GM19025 (cell line): Measurements from ENCODE around the gene LRRC56.

Source experiments
- ATAC-seq: cut with Tn5 transposase; IDR thresholded peaks from one replicate; pipeline ENCODE4 v1.9.1; 2021; ENCODE audit warnings: mild to moderate bottlenecking, low read depth, moderate library complexity; ENCODE audit not compliant: unreplicated experiment

LRRC56 gene

DNA sequence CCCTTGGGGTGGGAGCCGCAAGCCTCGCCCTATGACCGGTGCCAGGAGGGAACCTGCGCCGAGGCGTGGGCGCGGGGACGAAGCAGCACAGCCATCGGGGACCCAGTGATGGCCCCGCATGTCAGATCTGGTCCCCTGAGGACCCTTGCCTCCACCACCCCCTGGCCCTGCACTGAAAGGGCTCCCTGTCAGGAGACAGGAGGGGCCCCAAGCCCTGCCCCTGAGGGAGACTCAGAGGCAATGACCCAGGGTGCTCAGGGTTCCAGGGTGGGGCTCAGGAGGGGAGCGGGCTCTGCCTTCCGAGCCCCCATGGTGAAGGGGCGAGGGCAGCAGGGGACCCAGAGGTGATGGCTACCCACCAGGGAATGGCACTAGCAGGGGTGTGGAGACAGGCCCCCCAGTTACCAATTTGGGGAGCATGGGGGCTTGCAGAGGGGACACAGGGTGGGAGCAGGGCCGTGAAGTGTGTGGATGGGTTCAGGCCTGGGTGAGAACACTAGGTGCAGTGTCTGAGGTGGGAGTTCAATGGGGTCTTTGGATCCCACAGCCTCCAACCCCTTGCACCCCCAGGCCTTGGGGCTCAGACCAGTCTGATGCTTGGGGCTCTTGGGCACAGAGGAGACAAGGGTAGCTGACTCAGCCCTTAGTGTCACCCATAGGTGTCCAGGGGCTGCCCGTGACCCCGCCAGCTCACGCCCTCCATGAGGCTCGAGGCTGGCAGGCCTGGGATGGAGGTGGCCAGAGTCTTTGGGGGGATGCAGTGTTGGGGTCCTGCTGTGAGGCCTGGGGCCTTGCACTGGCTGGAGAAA, 499 bp downstream of the LRRC56 start:
- no peak for ATAC-seq

DNA sequence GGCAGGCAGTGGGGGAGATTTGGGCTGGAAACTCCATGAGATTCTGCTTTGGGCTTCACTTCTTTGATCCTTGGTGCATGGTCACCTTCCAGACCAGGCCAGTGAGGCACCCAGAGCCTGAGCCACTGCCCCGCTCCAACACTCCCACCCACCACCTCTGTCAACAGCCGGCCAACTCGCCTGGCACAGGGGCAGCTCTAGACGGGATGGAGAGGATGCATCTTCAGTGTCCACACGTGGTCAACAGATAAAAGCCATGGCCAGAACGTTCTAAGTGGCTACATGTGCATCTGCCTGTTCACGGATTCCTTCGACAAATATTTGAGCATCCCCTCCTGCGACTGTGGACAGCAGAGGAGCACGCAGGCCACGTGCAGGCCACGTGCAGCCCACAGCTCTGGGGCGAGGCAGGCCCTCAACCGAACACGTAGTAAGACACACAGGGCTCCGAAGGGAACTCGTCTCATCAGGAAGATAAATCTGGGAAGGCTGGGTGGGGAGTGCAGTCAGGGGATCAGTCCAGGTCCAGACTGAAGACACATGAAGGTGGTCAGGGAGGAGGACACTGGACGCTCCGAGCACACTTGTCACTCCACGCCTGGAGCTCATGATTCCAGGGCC, 1.2 kb downstream of the LRRC56 start:
- ATAC-seq = no peak

DNA sequence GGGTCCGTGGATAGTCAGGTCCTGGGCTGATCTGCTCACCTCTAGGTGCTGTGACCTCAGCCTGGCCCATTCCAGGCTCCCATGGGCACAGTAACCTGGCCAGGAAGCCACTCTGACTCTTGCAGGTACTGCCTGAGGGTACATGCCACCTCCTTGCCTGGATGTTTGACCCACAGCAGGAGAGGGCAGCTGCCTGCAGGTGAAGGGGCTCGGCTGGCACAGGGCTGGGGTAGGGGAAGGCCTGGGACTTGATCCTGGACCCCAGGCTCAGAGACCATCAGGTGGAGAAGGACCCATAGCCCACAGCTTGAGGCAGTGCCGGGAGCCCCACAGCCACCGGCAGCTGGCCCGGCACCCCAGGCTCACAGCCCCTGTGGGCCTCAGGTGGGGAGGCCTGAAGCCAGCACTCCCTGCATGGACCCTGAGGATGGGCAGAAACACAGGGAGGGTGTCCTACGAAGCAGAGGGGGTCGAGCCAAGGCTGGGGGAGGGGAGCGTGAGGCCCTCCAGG, 2.7 kb downstream of the LRRC56 start:
- ATAC-seq = no peak

DNA sequence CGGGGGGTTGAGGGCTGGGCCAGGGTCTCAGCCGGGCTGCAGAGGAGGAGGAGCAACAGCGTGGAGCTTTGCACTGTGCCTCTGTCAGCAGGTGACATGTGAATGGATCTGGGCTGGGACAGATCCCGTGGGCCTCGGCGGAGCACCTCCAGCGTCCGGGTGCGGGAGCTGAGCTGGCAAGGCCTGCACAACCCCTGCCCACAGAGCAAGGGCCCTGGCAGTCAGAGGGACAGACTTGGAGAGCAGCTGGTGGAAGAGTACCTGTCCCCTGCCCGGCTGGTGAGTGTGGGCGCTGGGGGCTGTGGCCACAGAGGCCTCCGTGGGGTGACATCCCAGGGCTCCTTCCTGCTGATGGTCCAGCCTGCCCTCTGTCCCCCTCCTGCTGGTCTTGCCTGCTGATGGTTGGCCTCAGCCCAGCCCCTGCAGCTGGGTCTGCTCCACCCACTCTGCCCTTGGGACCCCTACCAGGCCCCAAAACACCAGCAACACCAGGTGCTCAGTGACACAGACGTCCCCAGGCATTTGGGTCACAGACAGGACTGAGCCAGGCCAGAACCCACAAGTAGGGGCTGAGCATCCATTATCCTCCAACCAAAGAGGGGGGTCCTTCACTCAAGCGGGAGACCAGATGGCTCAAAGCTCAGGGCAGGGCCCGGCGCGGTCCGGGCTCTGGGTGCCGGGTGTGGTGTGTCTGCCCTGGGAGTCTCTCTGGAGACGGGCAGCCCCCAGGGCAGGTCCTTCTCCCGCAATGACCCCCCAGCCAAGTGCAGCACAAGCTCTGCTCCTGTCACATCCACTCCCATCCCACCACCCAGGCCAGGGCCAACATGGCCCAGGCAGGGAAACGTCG, 3.5 kb downstream of the LRRC56 start:
- ATAC-seq = no peak

DNA sequence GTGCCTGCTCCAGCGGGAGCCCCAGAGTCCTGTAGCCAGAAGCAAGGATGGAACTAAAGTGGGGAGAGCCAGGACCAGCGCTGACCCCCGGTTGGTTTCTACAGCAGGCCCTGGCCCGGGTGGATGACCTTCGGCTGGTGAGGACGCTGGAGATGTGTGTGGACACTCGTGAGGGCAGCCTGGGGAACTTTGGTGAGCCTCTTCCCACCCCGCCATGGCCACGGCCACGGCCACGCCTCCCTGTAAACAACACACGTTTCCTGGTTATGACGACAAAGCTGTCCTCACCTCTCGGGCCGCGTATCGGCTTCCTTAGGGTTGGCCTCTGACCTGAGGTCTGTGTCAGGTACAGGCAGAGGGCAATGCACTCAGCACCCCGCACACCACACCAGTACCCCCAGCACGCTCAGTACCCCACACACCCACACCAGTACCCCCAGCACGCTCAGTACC, 4.1 kb downstream of the LRRC56 start:
- ATAC-seq = no peak

DNA sequence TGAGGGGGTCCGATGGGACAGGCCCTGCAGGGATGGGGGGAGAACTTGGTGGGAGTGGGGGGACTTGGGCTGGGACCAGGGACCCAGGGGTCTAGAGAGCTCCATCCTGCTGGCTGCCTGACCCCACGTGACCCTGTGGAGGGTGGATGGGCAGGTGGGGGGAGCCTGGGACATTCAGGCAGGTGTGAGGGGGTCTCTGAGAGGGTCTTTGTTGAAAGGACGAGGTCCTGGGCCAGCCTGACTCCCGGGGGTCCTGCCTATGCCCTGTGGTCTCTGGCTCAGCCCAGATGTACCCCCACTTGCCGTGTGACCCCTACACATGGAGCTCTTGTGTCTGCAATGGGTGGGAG, 7.5 kb downstream of the LRRC56 start:
- ATAC-seq = no peak

DNA sequence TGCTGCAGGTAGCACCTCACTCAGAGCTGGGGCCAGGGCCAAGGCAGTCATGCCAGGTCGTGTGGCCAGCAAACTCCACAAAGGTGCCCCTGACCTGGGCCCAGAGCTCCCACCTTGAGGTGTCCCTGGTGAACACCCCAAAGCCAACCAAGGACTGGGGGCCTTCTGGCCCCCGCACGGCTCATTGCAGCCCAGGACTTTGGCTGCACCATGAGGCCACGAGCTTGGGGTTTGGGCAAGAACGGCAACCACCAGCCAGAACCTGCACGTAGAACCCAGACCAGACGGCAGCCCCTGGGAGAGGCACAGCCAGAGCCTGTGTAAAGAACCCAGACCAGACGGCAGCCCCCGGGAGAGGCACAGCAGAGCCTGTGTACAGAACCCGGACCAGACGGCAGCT, 7.8 kb downstream of the LRRC56 start:
- no peak for ATAC-seq

DNA sequence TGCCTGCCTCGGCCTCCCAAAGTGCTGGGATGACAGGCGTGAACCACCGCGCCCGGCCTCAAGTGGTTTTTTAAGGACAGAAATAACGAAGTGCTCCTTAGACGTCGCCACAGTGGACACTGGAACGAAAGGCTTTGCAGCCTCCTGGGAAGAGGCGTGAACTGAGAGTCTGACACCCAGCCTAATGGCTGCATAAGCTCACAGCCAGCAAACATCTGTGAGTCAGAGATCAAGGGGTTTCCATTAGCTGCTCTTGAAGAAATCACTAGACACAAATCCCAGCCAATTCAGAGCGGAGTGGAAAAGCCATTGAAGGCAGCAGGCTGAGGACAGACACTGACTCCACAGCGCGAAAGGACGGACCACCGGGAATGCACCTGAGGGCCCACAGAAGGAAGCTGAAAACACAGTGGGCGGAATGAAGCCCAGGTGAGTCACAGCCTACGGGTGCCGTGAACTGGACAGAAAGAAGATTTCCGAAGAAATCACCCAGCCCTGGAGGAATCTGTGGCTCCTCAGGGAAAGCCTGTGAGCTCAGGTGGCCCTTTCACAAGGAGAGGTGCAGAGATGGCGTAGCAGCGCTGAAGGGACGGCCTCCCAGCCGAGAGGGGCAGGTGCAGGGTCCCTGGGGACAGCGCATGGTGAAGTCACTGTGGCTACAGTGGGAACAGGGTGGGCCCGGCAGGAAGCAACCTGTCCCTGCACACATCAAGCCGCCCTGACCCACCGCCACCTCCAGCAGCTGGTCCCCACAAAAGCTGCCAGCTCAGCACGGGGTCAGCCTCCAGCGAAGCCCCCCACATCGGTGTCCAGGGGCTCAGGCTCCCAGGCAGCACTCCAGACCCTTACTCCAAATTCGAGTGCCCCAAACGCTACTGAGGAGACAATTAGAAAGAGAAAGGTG, 11.6 kb downstream of the LRRC56 start:
- no peak for ATAC-seq

DNA sequence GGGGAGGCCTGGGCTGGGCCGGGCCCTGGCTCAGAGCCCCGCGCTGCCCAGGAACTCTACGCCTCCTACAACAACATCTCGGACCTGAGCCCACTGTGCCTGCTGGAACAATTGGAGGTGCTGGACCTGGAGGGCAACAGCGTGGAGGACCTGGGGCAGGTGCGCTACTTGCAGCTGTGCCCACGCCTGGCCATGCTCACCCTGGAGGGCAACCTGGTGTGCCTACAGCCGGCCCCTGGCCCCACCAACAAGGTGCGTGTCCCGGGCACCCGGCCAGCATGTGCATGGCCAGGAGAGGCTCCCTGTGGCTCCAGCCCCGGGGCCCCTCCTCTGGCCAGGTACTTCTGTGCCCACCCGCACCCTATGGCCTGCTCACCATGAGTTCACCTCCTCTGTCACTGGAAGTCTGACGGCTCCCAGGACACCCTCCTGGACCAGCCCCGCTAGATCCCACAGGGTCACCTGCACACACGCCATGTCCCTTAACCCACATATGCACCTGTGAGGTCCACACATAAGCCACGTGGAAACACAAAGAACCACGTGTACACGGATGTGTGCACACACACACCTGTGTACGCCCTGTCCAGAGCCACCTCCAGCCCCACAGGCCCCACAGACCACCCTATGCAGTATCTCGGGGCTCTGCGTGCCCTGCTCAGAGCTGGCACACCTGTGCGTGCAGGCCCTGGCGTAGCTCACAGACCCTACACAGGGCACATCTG, 12.9 kb downstream of the LRRC56 start:
- no peak for ATAC-seq

DNA sequence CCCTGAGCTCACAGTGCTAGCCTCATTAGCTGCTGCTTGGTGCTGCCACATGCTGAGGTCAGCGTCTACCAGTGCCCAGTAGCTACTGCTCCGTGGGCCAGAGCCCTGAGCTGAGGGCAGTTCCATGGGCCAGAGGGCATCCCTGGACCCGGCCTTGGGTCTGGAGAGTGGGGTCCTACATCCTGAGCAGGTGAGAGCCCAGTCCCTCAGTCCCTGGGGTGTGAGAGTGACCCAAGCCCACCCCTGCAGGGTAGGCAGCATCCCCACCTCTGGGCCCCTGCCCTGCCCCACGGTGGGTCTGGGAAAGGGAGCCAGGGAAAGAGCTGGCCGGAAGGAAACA, 13.4 kb downstream of the LRRC56 start:
- no peak for ATAC-seq

DNA sequence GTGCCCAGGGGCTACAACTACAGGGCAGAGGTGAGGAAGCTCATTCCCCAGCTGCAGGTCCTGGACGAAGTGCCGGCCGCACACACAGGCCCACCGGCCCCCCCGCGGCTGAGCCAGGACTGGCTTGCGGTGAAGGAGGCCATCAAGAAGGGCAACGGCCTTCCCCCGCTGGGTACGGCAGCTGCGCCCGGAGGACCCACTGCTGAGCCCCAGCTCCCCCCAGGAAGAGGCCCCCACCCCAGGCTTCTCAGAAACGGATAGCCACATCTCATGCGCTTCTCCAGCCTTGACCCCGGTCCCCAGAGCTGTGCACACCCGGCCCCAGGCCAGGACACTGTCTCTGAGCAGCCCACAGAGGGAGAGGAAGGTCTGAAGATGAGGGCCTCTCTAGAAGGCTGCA, 13.8 kb downstream of the LRRC56 start:
- no peak for ATAC-seq

DNA sequence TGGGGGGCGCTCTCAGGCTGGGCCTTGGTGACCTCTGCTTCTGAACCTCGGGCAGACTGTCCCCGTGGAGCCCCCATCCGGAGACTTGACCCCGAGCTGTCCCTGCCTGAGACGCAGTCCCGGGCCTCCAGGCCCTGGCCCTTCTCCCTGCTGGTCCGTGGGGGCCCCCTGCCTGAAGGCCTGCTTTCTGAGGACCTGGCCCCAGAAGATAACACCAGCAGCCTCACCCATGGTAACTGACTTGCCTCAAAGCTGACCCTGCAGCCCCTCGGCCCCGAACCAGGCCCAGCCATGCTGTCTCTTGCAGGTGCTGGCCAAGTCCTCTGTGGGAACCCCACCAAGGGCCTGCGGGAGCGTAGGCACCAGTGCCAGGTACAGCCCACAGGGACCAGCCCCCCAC, 14.3 kb downstream of the LRRC56 start:
- no peak for ATAC-seq

DNA sequence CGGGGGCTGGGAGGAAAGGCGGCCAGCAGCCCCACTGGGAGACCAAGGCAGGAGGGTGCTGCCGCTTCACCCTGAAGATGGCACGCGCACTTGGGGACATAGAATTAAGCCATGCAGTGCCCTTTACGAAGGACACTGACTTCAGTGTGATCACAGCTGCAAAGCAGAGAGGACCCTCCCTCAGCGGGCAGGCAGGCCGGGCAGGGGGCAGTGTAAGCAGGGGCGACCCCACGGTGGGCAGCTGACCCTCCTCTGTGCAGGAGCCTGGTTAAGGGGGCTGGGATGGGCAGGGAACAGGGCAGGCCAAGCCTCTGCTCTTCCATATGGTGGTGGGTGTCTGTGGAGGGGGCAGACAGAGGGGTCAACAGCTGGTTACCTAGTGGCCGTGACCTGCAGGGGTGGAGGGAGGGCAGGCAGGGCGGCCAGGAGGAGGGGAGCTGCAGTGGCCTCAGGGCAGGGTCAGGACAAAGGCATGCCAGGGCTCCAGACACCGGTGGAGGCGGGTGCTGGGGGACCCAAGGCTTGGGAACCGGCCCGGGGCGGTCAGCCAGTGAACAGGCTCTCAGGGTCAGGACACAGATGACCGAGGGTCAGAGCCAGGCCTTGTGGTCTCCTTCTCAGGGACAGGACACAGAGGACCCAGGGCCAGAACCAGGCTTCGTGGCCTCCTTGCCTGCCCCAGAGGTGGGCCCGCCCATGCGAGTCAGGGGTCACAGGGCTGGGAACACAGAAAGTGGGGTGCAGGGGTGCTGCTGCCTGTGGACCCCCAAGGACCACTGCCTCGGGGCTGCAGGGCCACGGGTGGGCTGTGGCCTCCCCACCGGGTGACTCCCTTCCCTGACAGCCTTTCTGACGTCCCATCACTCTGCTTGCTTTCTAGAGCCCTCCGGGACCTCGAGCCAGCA, 16.0 kb downstream of the LRRC56 start:
- no peak for ATAC-seq

DNA sequence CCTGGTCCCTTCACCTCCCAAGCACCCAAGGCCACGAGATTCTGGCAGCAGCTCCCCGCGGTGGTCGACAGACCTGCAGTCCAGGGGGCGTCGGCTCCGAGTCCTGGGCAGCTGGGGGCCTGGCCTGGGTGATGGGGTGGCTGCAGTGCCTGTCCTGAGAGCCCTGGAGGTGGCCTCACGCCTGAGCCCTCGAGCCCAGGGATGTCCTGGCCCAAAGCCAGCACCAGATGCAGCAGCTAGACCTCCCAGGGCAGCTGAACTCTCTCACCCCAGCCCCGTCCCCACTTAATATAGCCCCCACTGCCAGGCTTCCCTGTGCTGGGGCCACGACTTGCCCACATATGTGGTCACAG, 16.6 kb downstream of the LRRC56 start:
- no peak for ATAC-seq

DNA sequence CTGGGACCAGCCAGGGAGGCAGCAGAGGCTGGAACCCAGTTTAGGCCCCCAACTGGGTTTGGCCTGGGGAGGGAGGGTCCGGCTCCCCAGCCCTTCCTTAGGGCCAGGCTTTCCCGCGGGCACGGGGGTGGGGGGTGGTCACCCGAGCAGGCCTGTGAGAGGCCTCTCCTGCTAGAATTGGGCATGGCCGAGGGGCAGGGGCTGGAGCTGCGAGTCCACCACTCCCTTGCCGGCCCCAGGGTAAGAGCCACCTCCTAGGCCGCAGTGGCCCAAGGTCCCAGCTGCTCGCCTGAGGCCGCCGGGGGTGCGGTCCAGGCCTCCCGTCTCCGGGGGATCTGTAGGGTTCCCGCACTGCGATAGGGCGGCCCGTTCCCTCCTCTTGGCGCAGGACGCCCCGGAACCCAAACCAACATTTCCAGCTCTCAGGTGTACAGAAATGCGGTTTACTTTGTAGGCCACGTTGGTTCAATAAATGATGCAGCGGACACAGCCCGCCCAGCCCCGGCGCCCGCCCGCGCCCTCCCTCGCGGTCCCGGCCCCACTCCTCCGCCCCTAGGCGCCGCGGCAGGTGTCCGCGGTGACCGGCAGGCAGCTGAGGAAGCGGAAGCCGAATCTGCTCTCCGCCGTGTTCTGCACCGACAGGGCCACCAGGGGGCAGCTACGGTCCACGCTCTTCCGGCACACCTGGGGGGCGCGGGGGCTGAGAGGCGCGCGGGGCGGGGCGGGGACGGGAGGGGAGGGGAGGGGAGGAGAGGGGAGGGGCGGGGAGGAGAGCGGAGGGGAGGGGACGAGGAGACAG, 17.3 kb downstream of the LRRC56 start:
- ATAC-seq = peak; percentile 42

DNA sequence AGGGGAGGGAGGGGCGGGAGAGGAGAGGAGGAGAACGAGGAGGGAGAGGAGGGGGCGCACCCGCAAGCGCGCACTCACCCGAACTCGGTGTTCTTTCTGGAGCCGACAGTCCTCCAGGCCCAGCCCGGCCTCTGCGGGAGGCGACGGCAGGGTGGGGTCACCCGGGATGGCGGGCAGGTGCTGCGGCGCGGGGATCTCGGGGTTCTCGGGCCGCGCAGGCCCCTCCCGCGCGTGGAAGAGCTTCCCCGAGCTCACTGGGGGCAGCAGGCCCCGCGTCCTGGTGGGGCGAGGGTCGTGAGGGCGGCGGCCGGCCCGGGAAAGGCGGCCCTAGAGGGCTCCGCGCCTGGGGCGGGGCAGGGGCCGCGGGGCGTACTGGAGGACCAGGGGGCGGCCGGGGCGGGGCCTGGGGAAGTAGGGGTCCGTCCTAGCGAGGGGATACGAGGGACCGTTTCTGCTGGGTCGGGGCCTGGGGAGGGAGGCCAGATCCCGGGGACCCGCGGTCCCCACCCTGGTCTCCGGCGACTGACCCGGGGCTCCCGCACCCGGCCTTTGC, 18.0 kb downstream of the LRRC56 start:
- no peak for ATAC-seq

DNA sequence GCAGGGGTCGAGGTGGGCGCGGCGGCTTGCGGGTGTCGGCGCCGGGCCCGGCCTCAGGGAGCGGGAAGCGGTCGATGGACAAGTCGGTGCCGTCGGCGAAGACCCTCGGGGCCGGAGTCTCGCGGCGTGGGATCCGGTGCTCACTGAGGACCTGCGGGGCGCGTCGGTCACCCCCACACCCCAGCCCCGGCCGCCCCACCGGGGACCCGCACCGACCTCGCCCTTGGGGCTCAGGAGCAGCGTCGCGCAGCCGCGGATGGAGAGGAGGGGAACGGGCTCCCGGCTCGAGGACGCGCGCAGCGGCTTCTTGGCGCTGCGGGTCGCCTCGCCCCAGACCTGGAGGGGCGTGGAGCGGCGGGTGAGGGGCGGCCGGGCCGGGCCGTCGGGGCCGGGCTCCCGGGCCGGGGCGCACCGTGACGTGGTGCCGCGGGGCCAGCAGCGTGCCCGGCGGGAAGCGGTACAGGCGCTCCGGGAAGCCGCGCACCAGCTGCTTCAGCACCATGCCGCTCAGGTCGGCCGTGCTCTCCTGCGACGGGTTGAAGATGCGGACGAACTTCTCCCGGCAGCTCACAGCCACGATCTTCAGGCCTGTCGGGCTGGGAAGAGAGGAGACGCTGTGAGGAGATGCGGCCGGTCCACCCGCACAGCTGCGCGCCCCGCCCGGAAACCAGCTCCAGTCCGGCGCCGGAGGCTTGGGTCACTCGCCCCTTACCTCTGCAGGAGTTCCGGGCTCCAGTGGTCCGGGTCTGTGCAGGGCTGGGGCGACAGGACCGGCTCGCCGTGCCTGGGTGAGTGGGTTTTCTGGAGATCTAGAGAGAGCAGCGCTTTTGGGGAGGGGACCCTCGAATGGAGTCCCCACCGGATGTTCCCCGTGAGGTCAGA, 18.7 kb downstream of the LRRC56 start:
- no peak for ATAC-seq
